ENCODE results near the gene HAUS6.
"Not testable (repeated sequence)": the region's sequence is repeated elsewhere in the genome, so short reads cannot be mapped to it uniquely, and the experiment has no call there.

The HAUS6 gene

DNA sequence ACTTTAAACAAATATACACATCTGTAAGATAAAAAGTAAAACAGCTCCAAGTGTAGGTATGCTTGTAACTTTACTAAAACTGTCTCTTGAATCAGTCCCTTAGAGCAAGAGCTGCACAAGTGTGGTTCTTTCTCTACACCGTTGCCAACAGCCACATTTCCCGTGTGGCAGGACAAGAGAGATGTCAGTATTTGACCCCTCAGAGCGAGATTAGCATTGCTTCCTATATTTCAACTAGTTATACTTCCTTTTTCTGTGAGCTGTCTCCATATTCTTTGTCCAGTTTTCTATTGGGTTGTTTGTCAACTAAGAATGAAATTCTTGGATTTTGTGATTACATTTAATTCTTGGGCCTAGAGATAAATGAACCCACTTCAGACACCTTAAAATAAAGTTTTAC lies 16.5 kb upstream of the HAUS6 start:
- DNase-seq (ENCODE audit: extremely low spot score, insufficient read length, low read depth) (no peak), FAIRE-seq (no peak)

DNA sequence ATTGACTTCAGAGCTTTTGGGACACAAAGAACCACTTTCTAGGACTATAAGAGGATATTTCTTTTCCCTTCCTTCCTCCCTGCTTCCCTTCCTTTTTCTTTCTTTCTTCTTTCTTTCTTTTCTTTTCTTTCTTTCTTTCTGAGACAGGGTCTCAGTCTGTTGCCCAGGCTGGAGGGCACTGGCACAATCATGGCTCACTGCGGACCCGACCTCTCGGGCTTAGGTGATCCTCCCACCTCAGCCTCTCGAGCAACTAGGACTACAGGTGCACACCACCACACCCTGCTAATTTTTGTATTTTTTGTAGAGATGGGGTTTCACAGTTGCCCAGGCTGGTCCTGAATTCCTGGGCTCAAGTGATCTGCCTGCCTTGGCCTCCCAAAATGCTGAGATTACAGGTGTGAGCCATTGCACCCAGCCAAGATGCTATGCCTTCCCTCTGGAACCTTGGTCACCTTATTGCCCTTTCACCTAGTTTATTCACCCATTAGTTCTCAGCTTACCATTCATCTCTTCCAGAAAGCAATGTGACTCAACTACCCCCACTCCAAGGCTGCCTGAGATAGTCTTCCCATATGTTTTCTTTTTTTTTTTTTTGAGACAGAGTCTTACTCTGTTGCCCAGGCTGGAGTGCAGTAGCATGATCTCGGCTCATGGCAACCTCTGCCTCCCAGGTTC lies 14.5 kb upstream of the HAUS6 start:
- DNase-seq (ENCODE audit: extremely low spot score, insufficient read length, low read depth) (no peak), FAIRE-seq (no peak)

DNA sequence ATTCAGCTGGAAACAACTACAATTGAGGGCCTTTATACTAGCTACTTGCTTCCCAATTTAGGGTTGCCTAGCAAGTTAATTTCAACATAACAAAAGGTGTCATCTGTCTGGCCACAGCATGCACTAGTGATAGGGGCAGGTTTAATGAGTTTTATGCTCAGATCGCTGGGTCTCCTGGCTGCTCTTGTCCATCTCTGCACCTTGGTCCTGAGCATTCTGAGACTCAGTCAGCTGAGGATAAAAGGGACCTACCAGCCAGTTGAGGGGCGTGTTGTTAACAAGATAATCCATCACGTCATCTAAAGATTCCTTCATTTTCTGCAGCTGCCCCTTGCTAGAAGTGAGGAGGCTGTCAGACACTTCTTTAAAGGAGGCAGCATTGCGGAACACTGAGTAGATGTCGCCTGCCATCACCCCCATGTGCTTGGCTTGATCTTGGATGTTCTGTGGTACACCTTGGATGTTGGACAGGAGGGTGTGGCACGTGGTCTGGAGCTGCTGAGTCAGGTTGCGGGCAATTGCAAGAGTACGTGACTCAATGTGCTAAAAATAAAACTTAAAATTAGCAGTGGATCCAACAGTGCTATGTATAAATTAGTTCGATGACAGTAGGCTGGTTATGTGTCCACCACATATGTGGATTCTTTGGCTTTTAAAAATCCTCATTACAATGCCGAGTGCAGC lies 13.5 kb upstream of the HAUS6 start:
- DNase-seq (ENCODE audit: extremely low spot score, insufficient read length, low read depth) (no peak), FAIRE-seq (no peak)

DNA sequence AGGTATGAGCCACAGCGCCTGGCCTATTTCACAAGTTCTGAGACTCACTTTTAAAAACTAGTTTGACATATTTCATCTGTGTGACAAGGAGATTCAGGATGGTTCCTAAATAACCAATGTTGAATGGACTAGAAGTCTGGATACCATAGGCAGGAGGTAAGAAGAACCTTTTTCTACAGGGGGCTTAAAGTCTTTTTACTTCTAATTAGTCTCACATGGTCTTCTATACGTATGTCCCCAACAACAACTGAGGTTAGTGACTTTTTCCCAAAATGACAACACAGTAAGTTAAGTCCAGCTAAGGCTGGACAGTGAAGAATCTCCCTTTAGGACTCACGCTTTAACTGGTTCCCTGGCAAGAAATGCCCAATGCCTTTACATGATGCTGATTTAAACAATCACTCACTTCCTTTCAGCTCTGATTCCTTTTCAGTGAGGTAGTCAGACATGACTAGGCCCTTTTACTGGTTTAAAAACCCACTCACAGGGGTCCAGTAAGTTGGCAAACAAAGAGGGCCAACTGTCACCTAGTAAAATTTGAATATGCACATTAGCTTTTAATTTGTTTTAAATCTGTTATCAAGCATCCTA lies 12.1 kb upstream of the HAUS6 start:
- DNase-seq (ENCODE audit: extremely low spot score, insufficient read length, low read depth) = no peak
- no peak for FAIRE-seq

DNA sequence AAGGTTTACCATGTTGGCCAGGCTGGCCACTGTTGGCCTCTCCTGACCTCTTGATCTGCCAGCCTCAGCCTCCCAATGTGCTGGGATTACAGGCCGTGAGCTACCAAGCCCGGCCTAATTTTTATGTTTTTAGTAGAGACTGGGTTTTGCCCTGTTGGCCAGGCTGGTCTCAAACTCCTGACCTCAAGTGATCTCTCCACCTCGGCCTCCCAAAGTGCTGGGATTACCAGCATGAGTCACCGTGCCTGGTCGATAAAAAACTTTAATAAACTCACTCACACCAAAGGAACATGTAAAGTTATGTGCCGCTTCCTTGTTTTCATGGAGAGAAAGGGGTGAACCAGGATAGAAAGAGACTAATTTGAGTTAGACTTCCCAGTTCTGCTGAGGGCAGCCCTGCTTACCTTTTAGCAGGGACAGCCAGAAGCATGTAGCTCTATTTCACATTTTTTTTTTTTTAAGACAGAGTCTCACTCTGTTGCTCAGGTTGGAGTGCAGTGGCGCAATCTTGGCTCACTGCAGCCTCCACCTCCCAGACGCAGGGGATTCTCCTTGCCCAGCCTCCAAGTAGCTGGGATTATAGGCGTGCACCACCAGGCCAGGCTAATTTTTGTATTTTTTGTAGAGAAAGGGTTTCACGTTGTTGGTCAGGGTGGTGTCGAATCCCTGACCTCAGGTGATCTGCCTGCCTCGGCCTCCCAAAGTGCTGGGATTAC lies 11.4 kb upstream of the HAUS6 start:
- FAIRE-seq (no peak), DNase-seq (ENCODE audit: extremely low spot score, insufficient read length, low read depth) (no peak)

DNA sequence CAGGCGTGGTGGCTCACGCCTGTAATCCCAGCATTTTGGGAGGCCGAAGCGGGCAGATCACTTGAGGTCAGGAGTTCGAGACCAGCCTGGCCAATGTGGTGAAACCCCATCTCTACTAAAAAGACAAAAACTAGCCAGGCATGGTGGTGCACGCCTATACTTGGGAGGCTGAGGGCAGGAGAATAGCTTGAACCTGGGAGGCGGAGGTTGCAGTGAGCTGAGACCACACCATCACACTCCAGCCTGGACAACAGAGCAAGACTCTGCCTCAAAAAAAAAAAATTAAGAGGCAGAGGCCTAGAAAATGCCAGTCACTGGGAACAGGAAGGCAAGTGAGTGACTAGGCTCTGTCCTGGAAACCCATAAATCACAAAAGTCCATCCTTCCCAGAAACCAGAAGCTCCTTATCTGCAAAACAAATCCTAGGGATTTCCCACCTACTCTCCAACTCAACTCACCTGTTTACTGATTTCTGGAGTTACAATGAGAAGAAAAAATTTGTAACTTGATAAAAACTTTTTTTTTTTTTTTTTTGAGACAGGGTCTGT lies 10.4 kb upstream of the HAUS6 start:
- not testable (repeated sequence) for FAIRE-seq; DNase-seq (ENCODE audit: extremely low spot score, insufficient read length, low read depth)

DNA sequence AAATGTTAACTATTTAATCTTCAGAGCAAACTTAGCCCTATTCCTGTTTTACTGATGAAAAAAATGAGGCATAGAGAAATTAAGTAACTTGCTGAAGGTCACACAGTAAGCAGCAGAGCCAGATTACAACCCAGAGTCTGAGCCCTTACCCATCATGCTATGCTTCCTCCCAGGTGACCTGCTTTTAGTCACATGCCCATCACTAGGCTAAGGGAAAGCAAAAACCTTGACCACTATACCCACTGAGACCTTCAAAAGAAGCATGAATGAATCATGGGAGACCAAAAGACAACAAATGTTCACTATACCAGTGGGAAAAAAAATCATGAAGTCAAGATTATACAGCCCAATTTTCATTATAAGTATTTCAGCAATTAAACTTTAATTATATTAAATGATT lies 5.3 kb upstream of the HAUS6 start:
- no peak for FAIRE-seq
- no peak for DNase-seq (ENCODE audit: extremely low spot score, insufficient read length, low read depth)

DNA sequence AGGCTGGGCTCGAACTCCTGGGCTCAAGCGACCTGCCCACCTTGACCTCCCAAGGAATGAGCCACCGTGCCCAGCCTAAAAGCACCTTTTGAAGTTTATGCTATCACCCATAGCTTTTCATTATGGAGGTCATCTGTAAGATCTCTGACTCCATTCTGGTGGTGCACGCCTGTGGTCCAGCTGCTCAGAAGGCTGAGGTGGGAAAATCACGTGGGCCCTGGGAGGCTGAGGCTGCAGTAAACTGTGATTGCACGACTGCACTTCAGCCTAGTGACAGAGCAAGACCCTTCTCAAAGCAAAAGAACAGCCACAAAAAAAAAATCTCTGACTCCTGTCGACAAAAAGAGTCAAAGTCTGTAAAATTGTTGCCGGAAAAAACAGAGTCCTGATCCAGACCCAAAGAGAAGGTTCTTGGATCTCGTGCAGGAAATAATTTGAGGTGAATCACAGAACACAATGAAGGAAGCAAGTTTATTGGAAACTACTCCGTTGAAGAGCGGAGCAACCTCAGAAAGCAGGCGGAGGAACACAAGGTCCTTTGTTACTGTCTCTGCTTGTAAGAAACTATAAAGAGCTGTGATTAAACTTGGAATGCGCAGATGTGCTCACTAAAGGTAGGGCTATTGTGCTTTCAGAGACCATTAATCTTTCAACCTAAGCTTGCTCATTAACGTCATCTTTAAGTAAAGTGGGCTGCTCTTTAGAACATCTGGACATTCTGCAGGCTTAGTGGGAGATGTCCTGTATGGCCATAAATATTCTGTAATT lies 2.0 kb upstream of the HAUS6 start:
- DNase-seq (ENCODE audit: extremely low spot score, insufficient read length, low read depth) (no peak), FAIRE-seq (no peak)

DNA sequence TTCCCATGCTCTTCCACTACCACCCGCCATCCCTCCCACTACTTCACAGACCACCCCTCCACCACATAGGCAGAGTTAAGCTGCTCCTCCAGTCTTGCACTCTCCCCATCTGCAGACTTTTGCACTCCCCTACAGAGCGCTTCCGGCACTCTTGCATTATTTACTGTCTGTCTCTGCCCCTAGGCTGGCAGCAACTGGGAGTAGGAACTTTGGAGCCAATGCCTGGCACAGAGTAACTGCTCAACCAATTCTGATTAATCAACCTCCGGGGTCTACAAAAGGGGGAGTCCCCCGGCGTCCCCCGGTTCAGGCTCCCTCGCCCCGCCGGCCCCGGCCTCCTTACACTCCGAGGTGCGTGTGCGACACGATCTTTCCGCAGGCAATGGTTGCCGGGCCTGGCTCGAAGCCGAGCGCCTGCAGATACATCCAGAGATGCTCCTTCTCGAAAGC lies 498 bp downstream of the HAUS6 start:
- no peak for FAIRE-seq

DNA sequence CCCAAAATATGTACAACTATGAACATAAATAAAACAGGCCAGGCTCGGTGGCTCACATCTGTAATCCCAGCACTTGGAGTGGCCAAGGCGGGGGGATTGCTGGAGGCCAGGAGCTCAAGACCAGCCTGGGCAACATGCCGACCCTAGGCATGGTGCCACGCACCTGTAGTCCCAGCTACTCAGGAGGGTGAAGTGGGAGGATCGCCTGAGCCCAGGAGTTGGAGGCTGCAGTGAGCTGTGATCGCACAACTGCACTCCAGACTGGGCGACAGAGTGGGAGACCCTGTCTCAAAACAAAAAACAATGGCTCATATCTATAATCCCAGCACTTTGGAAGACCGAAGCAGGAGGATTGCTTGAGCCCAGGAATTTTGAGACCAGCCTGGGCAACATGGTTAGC lies 1.5 kb downstream of the HAUS6 start:
- DNase-seq (ENCODE audit: extremely low spot score, insufficient read length, low read depth) (no peak), FAIRE-seq (no peak)

More for the DNA sequence above, 498 bp downstream of the HAUS6 start:
- DNase-seq (ENCODE audit: extremely low spot score, insufficient read length, low read depth) = no peak

DNA sequence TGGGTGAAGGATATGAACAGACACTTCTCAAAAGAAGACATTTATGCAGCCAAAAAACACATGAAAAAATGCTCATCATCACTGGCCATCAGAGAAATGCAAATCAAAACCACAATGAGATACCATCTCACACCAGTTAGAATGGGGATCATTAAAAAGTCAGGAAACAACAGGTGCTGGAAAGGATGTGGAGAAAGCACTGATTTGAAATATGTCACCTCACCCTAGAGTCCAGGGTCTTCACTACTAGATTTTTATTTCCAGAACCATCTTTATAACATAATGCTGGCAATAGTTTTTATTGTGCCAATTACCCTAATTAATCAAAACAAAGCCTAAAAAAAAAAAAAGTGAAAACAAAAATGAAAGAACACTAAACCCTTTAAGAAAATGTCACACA lies 5.3 kb downstream of the HAUS6 start:
- not testable (repeated sequence) for DNase-seq (ENCODE audit: extremely low spot score, insufficient read length, low read depth)
- peak; percentile 53 for FAIRE-seq

DNA sequence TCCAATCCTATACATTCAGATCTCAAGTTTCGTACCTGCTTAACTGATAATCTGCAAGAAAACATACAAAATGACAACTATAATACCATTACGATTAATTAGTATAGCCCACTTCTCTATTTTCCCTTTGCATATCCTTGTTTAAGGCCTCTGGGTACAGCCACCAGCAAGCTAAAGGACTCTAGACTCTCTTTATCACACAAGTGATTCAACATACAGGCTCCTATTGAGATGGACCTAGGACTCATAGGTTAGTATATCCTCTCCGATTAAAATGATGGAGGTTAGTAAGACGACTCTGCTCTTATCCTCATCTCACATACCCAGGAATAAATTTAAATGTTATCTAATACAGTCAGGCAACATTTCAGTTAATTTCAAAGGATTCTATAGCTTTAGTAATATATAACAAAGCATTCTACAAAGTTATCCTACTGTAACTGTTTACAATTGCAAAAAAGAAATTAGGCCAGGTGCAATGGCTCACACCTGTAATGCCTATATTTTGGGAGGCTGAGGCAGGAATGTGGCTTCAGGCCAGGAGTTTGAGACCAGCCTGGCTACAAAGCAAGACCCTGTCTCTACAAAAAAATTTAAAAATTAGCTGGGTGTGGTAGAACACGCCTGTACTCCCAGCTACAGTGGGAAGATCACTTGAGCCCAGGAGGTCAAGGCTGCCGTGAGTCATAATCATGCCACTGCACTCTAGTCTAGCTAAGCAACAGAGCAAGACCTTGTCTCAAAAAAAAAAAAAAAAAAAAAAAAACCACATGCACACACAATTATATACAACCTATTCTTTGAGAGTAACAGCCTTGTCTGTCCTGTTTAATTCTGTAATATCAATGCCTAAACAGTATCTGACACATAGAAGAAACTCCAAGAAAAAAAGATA lies 15.4 kb downstream of the HAUS6 start:
- DNase-seq (ENCODE audit: extremely low spot score, insufficient read length, low read depth) (no peak), FAIRE-seq (no peak)

DNA sequence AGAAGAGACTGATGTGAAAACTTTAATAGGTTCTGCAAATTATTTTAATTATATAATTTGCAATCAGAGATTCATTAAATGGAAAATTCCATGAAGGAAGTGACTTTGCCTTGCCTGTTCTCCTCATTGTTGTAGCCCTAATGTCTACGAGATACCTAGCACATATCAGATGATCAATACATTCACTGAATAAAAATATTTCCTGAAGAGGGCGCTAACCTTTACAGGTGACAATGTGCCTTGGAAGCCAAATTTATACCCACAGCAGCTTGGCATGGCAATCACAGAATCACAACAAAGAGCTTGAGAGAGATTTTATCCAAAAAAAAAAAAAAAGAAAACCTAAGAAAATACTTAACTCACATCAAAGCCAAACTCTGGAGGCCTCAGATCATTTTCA lies 17.4 kb downstream of the HAUS6 start:
- peak; percentile 69 for FAIRE-seq

DNA sequence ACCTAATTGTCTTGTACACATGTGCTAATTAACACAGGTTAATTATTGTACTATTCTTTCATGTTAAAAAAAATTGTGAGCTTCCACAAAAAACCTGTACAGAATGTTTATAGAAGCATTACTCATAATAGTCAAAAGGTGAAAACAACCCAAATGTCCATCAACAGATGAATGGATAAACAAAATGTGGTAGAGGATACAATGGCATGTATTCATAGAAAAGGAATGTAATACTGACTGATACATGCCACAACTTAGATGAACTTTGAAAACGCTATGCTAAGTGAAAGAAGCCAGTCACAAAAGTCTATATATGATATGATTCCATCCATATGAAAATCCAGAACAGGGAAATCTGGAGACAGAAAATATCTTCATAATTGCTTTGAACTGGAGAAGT lies 27.9 kb downstream of the HAUS6 start:
- DNase-seq (ENCODE audit: extremely low spot score, insufficient read length, low read depth) (no peak), FAIRE-seq (no peak)

More for the DNA sequence above, 17.4 kb downstream of the HAUS6 start:
- DNase-seq (ENCODE audit: extremely low spot score, insufficient read length, low read depth) = peak; percentile 8

DNA sequence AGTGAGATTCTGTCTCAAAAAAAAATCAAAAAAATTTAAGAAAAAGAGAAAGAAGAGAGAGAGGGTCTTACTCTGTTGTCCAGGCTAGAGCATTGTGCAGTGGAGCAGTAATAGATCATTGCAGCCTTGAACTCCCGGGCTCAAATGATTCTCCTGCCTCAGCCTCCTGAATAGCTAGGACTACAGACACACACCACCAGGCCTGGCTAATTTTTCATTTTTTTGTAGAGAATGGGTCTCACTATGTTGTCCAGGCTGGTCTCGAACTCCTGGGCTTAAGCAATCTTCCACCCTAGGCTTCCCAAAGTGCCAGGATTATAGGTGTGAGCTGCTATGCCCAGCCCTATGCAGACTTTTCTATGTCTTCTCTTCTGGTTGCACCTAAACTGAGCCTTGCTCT lies 28.5 kb downstream of the HAUS6 start:
- no peak for FAIRE-seq
- DNase-seq (ENCODE audit: extremely low spot score, insufficient read length, low read depth) = no peak

DNA sequence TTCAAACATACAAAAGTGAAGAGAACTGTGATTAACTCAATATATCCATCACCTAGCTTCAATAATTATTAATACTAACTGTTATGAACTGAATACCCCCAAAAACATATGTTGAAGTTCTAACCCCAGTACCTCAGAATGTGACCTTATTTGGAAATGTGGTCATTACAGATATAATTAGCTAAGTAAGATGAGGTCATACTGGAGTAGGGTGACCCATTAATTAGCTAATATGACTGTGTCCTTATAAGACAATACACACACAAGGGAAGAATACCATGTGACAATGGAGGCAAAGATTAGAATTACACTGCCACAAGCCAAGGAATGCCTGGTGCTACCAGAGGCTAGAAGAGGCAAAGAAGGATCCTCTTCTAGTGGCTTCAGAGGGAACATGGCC lies 45.7 kb downstream of the HAUS6 start:
- no peak for DNase-seq (ENCODE audit: extremely low spot score, insufficient read length, low read depth)
- no peak for FAIRE-seq

DNA sequence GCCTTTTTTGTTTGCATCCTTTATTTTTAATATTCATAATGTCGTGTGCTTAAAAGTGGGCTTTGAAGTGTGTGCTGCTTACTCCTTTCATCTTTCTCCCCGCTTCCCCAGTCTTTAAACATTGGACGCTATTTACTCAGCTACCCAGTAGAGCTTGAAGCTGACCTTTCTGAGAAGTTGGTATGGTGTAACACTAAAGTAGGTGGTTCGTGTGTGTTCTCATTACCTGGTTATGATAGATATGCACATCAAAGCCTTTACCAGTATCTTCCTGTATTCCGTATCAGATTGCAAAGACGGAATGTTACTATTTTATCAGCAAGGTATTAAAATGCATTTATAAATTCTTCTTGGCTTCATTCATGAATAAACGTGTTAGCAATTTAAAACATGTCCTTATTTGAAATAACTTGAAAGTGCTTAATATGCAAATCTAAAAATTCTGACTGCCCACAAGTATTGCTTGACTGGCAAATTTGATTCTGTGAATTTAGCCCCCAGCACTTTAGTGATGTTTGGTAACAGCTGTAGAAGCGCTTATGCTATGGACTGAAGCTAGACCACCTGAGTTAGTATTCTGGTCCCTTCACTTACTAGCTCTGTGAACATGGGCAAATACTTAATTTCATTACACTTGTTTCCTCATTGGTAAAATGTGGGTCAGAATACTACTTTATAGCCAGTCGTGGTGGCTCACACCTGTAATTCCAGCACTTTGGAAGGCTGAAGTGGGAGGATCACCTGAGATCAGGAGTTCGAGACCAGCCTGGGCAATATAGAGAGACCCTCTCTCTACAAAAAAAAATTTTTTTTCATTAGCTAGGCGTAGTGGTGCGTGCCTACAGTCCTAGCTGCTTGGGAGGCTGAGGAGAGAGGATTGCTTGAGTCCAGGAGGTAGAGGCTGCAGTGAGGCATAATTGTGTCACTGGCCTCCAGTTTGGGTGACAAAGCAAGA lies 51.8 kb downstream of the HAUS6 start:
- FAIRE-seq = no peak
- no peak for DNase-seq (ENCODE audit: extremely low spot score, insufficient read length, low read depth)

Data from GM18507 (cell line).